GM12872 (cell line): ENCODE data around the gene SPAG9.
A peak's percentile ranks its signal among the peaks of the same experiment; 100 is the strongest.

ENCODE experiments used
- CTCF ChIP-seq: IDR thresholded peaks from 3 replicates; pipeline ENCODE4 v1.5.1; 2011; ENCODE audit warnings: low read depth, mild to moderate bottlenecking, low read length, moderate library complexity; ENCODE audit not compliant: insufficient read depth

SPAG9 gene

GRCh38 chr17:51161541-51161940 lies 40.9 kb upstream of the SPAG9 start:
- no peak for TF ChIP-seq CTCF

- TF ChIP-seq CTCF = no peak
Observed at GRCh38 chr17:51159604-51160003, 38.9 kb upstream of the SPAG9 start.

GRCh38 chr17:51155416-51155815 lies 34.7 kb upstream of the SPAG9 start:
- TF ChIP-seq CTCF = no peak

- TF ChIP-seq CTCF = no peak
Observed at GRCh38 chr17:51154176-51154575, 33.5 kb upstream of the SPAG9 start.

GRCh38 chr17:51153210-51154072 lies 32.8 kb upstream of the SPAG9 start, which contains the start of gene NME1:
TSS of gene NME1 (plus strand) at chr17:51153559. CDS start at chr17:51155655, 2,096 bp downstream.
- TF ChIP-seq CTCF = peak; percentile 87

- TF ChIP-seq CTCF = no peak
Observed at GRCh38 chr17:51152766-51153209, 32.1 kb upstream of the SPAG9 start.

GRCh38 chr17:51150932-51151331 lies 30.3 kb upstream of the SPAG9 start:
- no peak for TF ChIP-seq CTCF
